ENCODE results near the gene CNTNAP2.

DNA sequence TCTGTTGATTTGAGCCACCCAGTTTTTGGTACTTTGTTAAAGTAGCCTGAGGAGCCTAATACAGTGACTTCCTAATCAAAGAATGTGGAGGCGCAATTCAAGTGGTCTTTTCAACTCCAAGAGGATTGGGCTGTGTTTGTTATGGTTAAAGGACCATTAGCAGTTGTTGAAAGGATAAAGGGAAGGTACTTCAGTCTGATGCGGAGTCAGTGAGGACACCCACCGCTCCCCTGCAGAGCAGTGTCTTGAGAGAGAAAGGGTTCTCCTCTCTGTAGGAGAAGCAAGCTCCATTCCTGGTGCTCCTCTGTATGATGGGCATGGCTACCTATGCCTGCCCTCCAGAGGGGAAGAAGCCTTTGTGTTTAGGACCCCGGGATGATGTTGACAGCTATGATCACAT is 1883.4 kb downstream of the CNTNAP2 start:
- TF ChIP-seq CTCF (conservative IDR thresholded peaks at IDR 0.05; ENCODE audit: low read depth, low read length) (no peak), POLR2A (IDR thresholded peaks at IDR 0.05; ENCODE audit: low read depth, low read length) (no peak), CHD1 (IDR thresholded peaks at IDR 0.05; ENCODE audit: low read depth, low read length) (no peak), RFX5 (IDR thresholded peaks at IDR 0.05; ENCODE audit: low read depth, low read length) (no peak), RAD21 (IDR thresholded peaks at IDR 0.05; ENCODE audit: low read length) (no peak), MAZ (IDR thresholded peaks at IDR 0.05; ENCODE audit: borderline replicate concordance, low read depth, low read length) (no peak), BHLHE40 (IDR thresholded peaks at IDR 0.05; ENCODE audit: low read depth, low read length) (no peak), SMC3 (IDR thresholded peaks at IDR 0.05; ENCODE audit: low read depth, low read length) (no peak), MAFK (IDR thresholded peaks at IDR 0.05; ENCODE audit: low read depth, low read length) (no peak)
- TF ChIP-seq, protein P1, sequence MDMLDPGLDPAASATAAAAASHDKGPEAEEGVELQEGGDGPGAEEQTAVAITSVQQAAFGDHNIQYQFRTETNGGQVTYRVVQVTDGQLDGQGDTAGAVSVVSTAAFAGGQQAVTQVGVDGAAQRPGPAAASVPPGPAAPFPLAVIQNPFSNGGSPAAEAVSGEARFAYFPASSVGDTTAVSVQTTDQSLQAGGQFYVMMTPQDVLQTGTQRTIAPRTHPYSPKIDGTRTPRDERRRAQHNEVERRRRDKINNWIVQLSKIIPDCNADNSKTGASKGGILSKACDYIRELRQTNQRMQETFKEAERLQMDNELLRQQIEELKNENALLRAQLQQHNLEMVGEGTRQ (IDR thresholded peaks at IDR 0.05; ENCODE audit: low read depth, low read length) = no peak
